Measurements from ENCODE around the gene ALG10.
"Not testable (repeated sequence)": the region's sequence is repeated elsewhere in the genome, so short reads cannot be mapped to it uniquely, and the experiment has no call there.

The ALG10 gene, protein sequence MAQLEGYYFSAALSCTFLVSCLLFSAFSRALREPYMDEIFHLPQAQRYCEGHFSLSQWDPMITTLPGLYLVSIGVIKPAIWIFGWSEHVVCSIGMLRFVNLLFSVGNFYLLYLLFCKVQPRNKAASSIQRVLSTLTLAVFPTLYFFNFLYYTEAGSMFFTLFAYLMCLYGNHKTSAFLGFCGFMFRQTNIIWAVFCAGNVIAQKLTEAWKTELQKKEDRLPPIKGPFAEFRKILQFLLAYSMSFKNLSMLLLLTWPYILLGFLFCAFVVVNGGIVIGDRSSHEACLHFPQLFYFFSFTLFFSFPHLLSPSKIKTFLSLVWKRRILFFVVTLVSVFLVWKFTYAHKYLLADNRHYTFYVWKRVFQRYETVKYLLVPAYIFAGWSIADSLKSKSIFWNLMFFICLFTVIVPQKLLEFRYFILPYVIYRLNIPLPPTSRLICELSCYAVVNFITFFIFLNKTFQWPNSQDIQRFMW

GRCh38 chr12:34022079-34022830 lies at the start of gene ALG10:
ALG10 (plus strand) TSS chr12:34022496; CDS start chr12:34022600, 104 bp downstream.
- DNase-seq (ENCODE audit: low spot score), result peak; percentile 98

- not testable (repeated sequence) for DNase-seq (ENCODE audit: low spot score)
Observed at GRCh38 chr12:33972884-33973283, 49.4 kb upstream of the ALG10 start.

- DNase-seq (ENCODE audit: low spot score), result no peak
Observed at GRCh38 chr12:33977887-33978286, 44.4 kb upstream of the ALG10 start.

- DNase-seq (ENCODE audit: low spot score), result no peak
Observed at GRCh38 chr12:33988197-33988805, 34.0 kb upstream of the ALG10 start.

DNA sequence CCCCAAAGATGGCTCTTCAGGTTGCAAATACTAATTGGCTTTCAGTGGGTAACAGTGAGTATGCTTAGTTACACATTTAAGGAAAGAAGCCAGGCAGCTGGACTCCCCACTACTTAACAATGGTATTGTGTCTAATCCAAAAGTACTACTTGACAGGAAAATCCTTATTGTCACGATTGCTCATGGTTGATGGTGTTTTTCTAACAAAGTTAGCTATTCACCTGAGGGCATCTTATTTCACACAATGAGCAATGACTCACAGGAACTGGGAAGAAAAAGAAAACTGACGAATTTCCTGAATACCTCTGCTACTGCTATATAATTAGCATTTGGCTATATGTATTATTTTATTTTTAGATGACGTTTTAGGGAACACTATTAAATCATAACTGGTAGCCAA lies 33.4 kb upstream of the ALG10 start:
- no peak for DNase-seq (ENCODE audit: low spot score)

- DNase-seq (ENCODE audit: low spot score), result no peak
Observed at GRCh38 chr12:33994857-33995808, 27.2 kb upstream of the ALG10 start.

DNA sequence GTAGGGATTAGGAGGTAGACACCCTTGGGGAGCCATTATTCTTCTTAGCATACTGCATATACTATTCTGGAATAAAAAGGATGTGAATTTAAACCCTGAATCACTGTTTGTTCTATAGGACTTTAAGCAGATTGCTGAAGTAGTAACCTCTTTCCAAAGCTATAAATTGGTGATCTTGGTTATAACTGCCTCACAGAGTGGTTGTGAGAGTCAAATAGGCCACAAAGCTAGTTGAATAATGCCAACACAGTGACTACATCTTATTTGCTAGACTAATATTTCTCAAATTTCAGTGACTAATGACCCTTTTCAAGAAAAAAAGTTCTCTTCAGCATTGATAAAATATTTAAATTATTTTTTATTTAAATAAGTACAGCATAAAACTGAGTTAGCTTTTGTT lies 13.5 kb upstream of the ALG10 start:
- not testable (repeated sequence) for DNase-seq (ENCODE audit: low spot score)

DNA sequence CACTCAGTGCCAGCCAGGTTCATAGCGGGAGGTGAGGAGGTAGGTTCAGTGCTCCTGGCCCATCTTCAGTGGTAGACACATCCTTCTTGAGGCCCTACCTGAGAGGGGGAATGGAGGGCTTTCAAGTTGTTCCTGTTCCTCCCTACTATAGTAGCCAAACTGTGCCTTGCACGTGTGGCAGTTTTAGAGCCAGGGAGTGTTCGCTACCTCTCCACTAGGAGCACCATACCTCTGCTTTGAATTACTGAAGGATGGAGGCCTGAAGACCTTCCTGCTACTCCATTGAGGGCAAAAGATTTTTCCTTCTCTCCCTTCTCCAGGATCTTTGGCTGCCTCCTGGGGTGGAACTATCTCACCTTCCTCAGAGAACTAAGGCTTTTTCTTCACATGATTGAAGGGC lies 5.9 kb upstream of the ALG10 start:
- no peak for DNase-seq (ENCODE audit: low spot score)

DNA sequence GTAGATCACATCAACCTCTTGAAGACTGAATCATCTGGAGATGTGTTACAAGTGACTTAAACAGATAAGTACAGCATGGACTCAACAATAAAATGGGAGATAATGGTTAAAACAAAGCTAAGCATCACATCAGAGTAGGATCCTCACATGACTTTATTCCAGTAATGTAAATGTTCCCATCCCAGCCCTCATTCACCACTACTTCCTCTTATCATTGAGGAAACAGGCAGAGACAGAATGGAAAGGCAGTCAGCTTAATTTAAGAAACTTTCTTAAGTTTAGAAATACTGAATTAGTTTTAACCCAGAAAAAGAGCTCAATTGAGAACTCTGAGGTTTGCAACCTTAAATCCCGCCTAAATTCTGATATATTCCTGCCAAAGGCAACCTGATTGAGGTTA lies 1.2 kb upstream of the ALG10 start:
- DNase-seq (ENCODE audit: low spot score), result no peak

- DNase-seq (ENCODE audit: low spot score), result not testable (repeated sequence)
Observed at GRCh38 chr12:34027661-34028060, 5.4 kb downstream of the ALG10 start.

GRCh38 chr12:34030591-34030990 lies 8.3 kb downstream of the ALG10 start:
- DNase-seq (ENCODE audit: low spot score), result no peak

DNA sequence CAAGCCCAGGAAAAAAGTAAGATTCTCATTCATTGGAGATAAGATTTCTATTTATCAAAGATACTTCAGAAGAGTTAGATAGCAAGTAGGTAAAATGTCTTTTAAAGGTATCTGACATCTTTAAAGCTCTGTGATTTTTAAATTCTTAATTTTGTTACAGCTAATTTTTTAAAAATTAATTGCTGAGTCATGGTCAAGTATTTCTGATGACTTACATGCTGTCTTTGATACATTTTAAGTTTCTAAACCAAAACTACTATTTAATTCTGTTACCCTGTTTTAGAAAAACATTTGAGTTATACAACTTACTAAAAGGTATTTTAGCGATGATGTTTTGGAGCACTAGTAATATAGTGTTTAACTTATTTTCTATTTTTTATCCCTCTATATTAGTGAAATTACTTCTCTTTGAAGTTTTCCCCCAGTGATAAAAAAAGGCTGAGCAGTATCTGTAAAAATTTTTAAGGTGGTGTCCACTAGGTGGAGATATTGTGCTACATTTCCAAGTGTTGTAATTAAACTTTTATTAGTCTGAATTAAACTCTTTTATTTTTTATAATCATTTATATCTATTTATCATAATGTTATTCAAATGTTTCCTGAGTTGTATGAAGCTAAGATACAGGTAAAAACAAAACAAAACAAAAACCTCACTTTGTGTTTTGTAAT lies 11.5 kb downstream of the ALG10 start:
- DNase-seq (ENCODE audit: low spot score), result peak; percentile 45

- not testable (repeated sequence) for DNase-seq (ENCODE audit: low spot score)
Observed at GRCh38 chr12:34038357-34038756, 16.1 kb downstream of the ALG10 start.

DNA sequence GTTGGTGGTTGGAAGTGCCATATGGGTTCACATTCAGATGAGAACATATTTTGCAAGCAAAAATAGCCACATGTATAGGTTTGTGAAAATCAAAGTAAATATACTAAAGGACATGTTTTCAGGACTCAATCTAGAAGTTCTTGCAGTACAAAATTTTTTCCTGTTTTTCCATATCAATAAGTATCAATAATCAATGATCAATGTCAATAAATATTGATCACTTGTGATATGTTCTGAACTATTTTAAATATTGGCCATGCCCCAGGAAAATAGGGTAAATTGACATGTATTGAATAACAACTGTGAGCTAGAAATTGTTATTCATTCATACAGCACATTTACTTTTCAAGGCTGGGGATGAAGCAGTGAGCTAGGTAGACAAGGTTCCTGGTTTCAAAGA lies 24.3 kb downstream of the ALG10 start:
- no peak for DNase-seq (ENCODE audit: low spot score)

DNA sequence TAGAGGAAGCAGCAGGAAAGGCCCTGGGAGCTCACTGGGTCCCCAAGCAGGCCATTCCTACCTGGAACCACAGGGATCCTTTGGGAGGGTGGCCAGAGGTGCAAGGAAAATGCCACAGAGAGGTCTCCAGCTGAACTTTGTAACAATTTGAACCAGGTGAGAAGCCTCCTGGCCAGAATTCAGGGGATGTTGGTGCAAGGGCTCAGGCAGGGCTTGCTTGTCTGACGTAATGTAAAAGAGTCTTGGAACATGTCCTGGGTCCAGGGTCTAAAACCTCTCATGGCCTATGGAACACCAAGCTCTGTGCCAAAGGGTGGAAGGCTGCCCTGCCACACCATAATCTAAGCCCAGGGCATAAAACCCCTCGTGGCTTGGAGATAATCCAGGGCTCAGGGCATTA lies 25.6 kb downstream of the ALG10 start:
- not testable (repeated sequence) for DNase-seq (ENCODE audit: low spot score)

DNA sequence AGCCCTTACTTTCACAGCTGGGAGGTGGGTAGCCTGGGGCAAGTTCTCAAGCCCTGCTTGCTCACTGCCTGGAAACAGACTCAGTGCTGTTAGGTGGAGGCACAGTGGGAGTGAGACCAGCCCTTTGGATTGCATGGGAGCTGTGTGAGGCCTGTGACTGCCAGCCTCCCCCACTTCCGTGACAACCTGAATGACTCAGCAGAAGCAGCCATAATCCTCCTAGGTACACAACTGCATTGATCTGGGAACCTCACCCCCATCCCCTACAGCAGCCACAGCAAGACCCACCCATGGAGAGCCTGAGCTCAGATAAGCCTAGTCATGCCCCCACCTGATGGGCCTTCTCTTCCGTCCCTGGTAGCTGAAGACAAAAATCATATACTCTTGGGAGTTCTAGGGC lies 26.4 kb downstream of the ALG10 start:
- DNase-seq (ENCODE audit: low spot score), result no peak

- no peak for DNase-seq (ENCODE audit: low spot score)
Observed at GRCh38 chr12:34051486-34051885, 29.2 kb downstream of the ALG10 start.

GRCh38 chr12:34054938-34055337 lies 32.6 kb downstream of the ALG10 start:
- no peak for DNase-seq (ENCODE audit: low spot score)

All from CD4-positive, alpha-beta T cell treated with Interleukin-2 at 100 ng/mL for 4 hours (primary cell).